Measurements from ENCODE around the gene UPF1.

GRCh38 chr19:18881491-18881890 lies 49.7 kb downstream of the UPF1 start:
- TF ChIP-seq CTCF (conservative IDR thresholded peaks at IDR 0.05 in 1 of 2, IDR thresholded peaks at IDR 0.05 in 1 of 2; ENCODE audit: extremely low read depth in 1 of 2, insufficient read depth in 1 of 2, low read depth in 1 of 2, low read length in 2 of 2): no peak
- TF ChIP-seq EZH2 (IDR thresholded peaks at IDR 0.05; ENCODE audit: borderline replicate concordance, low read length): no peak
